GM18499 (cell line): Measurements from ENCODE around the gene CD163L1.
"Not testable (repeated sequence)": the region's sequence is repeated elsewhere in the genome, so short reads cannot be mapped to it uniquely, and the experiment has no call there.

Source experiments
- ATAC-seq: cut with Tn5 transposase; IDR thresholded peaks from one replicate; pipeline ENCODE4 v1.9.1; 2021; ENCODE audit warnings: moderate number of reproducible peaks; ENCODE audit not compliant: insufficient read depth, unreplicated experiment

Gene CD163L1

DNA sequence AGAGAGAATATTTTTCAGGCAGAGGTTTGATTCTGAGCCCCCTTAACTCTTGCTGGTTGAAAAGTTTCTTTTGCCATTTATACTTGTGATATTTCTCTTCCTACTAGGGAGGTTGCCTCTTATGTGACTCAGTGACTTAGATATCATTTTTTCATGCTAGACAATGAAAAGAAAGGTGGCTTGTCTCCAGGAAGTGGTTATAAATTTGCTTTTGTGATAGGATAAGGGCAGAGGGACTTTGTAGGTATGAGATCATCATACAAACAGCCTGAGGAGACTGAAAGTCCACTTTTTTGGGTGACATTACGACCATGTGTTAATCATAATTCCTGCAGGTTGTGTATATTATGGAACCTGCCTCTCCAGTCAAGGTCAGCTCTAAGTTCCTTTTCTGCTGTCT lies 104.3 kb downstream of the CD163L1 start:
- ATAC-seq, result no peak

DNA sequence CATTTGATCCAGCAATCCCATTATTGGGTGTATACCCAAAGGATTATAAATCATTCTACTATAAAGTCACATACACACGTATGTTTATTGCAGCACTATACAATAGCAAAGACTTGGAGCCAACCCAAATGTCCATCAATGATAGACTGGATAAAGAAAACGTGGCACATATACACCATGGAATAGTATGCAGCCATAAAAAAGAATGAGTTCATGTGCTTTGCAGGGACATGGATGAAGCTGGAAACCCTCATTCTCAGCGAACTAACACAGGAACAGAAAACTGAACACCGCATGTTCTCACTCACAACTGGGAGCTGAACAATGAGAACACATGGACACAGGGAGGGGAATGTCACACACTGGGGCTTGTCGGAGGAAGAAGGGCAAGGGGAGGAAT lies 106.2 kb downstream of the CD163L1 start:
- ATAC-seq, result not testable (repeated sequence)

- no peak for ATAC-seq
Observed at GRCh38 chr12:7327918-7328317, 116.0 kb downstream of the CD163L1 start.

DNA sequence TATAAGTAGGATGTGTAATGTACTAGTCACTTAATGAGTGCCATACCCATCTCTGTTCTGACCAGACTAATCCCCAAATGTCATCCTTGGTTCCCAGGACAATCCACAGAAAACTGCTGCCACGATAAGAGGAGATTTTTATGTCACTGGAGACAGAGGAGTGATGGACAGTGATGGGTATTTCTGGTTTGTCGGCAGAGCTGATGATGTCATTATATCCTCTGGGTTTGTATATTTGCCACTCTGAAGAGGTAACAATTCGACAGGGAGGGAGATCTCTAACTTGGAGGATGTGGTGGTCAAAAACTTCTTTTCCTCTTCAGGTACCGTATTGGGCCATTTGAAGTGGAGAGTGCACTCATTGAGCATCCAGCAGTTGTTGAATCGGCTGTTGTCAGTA lies 119.8 kb downstream of the CD163L1 start:
- no peak for ATAC-seq

DNA sequence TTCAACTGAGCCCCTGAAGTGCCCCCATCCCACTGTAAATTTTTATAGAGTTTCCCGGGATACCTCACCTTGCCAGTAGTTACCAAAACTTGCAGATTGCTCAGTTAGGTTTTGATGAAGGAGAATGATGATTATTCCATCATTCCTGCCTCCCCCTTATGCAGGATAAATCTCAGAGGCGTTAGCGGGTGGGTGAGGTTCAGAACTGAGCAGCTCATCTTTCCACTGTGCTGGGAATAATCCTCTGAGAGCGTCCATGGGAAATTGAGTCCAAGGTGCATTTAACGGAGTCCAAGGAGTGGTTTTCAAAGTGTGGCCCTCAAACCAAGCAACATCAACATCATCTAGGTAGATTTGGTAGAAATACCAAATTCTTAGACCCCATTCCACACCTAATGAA lies 121.4 kb downstream of the CD163L1 start:
- ATAC-seq, result no peak

- no peak for ATAC-seq
Observed at GRCh38 chr12:7321624-7322023, 122.3 kb downstream of the CD163L1 start.

GRCh38 chr12:7319930-7320329 lies 124.0 kb downstream of the CD163L1 start:
- no peak for ATAC-seq

DNA sequence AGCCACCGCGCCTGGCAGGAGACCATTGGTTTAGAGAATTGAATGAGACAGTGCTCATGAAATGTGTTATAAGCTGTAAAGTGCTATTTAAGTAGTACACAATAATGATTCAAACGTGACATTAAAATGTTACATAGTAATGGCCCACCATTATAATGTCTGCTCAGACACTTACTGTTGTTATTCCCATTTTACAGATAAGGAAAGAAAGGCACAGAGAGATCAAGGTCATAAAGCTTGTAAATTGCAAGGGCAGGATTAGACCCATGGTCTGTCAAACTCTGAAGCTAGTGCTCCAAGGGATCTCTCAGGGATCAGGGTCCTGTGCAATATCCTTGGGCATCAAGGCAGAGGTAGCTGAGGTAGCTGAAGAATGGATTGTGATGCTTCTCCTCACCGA lies 133.9 kb downstream of the CD163L1 start:
- no peak for ATAC-seq
